H1 (cell line): ENCODE data around the gene AHCY. TPM values are rescaled to one million over a fixed set of nuclear protein-coding genes. Genes with fewer than 3 reads are reported as not detected.

Experiments used
- BACH1 ChIP-seq: IDR thresholded peaks from 2 replicates; pipeline ENCODE4 v1.6.1; 2012; ENCODE audit warnings: low read length, improper control_type of control experiment
- EZH2 ChIP-seq: fragments of 200-600 bp; sonication (generic); IDR thresholded peaks from 2 replicates; pipeline ENCODE4 v1.7.1; 2012; ENCODE audit warnings: low read depth, mild to moderate bottlenecking, moderate library complexity, low read length, inconsistent platforms; ENCODE audit not compliant: severe bottlenecking
- polyA plus RNA-seq, 7 experiments: library from polyadenylated mRNA; depleted of rRNA in 3 of 7; stranded (reverse) in 5 of 7; unstranded in 2 of 7; fragments of >200 nt in 5 of 7; fragments of 200-250 nt in 2 of 7; gene quantifications; 1 replicate in 5 of 7; 2 replicates in 1 of 7; 4 replicates in 1 of 7; pipeline versions ENCODE4 v1.2.1 to v1.2.3, GENCODE V29; 2011 to 2013; ENCODE audit warnings: missing spikeins in 2 of 7, mixed read lengths in 2 of 7
- total RNA-seq: library from RNA; stranded (reverse); fragmentation: NEBNext Ultra II Directional; extraction: Animal tissue kit (Norgen Biotek cat#: 25700); gene quantifications from 2 replicates; pipeline ENCODE4 v1.2.1, GENCODE V29; 2021

The AHCY gene
- total and polyA plus RNA-seq, 2 of the 8 experiments (the other 6 are each of a cell fraction or from before 2014, with no cell fraction given), result 404 to 638 TPM

DNA sequence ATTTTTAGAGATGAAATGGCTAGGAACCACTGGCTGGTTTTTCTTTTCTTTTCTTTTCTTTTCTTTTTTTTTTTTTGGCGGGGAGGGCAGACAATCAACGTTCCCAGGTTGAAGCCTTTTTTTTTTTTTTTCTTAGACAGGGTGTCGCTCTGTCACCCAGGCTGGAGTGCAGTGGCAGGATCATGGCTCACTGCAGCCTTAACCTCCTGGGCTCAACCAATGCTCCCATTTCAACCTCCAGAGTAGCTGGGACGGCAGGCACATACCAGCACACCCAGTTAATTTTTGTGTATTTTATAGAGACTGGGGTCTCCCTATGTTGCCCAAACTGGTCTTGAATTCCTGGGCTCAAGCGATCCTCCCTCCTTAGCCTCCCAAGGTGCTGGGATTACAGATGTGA lies 41.1 kb upstream of the AHCY start (continued):
- TF ChIP-seq BACH1 (no peak), EZH2 (no peak)
